ENCODE data around the gene DDX54. TPM values are rescaled to one million over a fixed set of nuclear protein-coding genes. Genes with fewer than 3 reads are reported as not detected.
A peak's percentile ranks its signal among the peaks of the same experiment; 100 is the strongest.

DDX54 gene
- total RNA-seq, 1 experiment from 2014 or later, result 83.0 TPM

DNA sequence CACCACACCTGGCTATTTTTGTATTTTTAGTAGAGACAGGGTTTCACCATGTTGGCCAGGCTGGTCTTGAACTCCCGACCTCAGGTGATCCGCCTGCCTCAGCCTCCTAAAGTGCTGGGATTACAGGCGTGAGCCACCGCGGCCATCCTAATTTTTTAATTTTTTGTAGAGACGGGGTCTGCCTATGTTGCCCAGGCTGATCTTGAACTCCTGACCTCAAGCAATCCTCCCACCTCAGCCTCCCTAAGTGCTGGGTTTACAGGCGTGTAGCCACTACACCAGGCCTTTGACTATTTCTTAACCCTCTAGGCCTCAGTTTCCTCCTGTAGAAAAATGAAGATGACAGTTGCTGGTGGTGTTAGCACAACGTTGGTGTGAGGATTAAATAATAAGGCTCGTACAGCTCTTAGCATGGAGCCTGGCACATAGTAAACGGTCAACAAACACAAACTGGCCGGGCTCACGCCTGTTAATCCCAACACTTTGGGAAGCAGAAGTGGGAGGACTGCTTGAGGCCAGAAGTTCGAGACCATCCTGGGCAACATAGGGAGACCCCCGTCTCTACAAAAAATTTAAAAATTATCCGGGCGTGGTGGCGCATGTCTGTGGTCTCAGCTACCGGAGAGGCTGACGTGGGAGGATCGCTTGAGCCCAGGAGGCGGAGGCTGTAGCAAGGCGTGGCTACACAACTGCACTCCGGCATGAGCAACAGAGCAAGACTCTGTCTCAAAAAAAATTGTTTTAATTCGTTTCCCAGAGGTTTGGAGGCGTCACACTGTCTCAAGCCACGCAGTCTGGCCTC, 979 bp downstream of the DDX54 start:
- no peak overlapping the region for H3K9ac ChIP-seq (ENCODE audit: extremely low read depth, insufficient read length, low read length)
- no peak overlapping the region for H3K23ac ChIP-seq (ENCODE audit: insufficient read length, low read depth, low read length)
- H2AFZ ChIP-seq (ENCODE audit: low read length), result no peak overlapping the region
- H2BK20ac ChIP-seq (ENCODE audit: low read depth, low read length, poor library complexity, severe bottlenecking), result no peak overlapping the region
- H3K4me1 Mint-ChIP-seq, result peaks cover 8 to 12% of the 10 kb centered on the region in 2 experiments
- H3K56ac ChIP-seq (ENCODE audit: insufficient read length, low read depth, low read length), result no peak overlapping the region
- peaks cover 16% of the 10 kb centered on the region; the same call in 1 of the 2 replicates for H3K79me2 ChIP-seq (ENCODE audit: insufficient read depth, low read length)
- no peaks in the 10 kb centered on the region for H3K9me3 Mint-ChIP-seq
- no peak overlapping the region for H2AK5ac ChIP-seq (ENCODE audit: insufficient read length, low read length)
- no peak overlapping the region for H2BK15ac ChIP-seq (ENCODE audit: low read depth, low read length)
- H3K79me1 ChIP-seq (ENCODE audit: insufficient read depth, low read depth, low read length, poor library complexity, severe bottlenecking), result peaks cover 17% of the 10 kb centered on the region
- H4K91ac ChIP-seq (ENCODE audit: insufficient read length, low read depth, low read length), result no peak overlapping the region
- no peak overlapping the region for H3T11ph ChIP-seq (ENCODE audit: low read length)
- no peaks in the 10 kb centered on the region for H3K27me3 ChIP-seq (ENCODE audit: insufficient read depth, low read length)
- no peak overlapping the region for H4K5ac ChIP-seq (ENCODE audit: insufficient read length, low read depth, low read length)
- no peak overlapping the region for H3K14ac ChIP-seq (ENCODE audit: insufficient read depth, low read length)
- peak overlapping the region; percentile 94 for H3K4me2 ChIP-seq (ENCODE audit: insufficient read depth, insufficient read length, low read length)
- no peaks in the 10 kb centered on the region for H3K4me1 ChIP-seq (ENCODE audit: insufficient read depth, low read length)
- H2BK12ac ChIP-seq (ENCODE audit: insufficient read length, low read depth, low read length), result no peak overlapping the region
- H3K23me2 ChIP-seq (ENCODE audit: insufficient read length, low read depth, low read length, poor library complexity, severe bottlenecking), result peaks cover 8% of the 10 kb centered on the region
- H3K4me3 Mint-ChIP-seq, result peak overlapping the region; percentile 89 to 92
- WGBS (ENCODE audit: extremely low coverage, insufficient read length, low lambda C conversion rate), result no CpG with 5 or more reads among the region's 26 CpGs
- H3K27ac Mint-ChIP-seq, result peak overlapping the region in 1 of 3 experiments; percentile 75; a peak in 2 of 7 replicates
- no peak overlapping the region for H3K27ac ChIP-seq (ENCODE audit: insufficient read length, low read depth, low read length)
- no peaks in the 10 kb centered on the region for H4K20me1 ChIP-seq (ENCODE audit: control insufficient read depth, insufficient read depth, insufficient read length)
- H3K9me3 ChIP-seq (ENCODE audit: control insufficient read depth, low read depth, low read length), result no peaks in the 10 kb centered on the region
- no peak for DNase-seq
- TF ChIP-seq, protein P1, sequence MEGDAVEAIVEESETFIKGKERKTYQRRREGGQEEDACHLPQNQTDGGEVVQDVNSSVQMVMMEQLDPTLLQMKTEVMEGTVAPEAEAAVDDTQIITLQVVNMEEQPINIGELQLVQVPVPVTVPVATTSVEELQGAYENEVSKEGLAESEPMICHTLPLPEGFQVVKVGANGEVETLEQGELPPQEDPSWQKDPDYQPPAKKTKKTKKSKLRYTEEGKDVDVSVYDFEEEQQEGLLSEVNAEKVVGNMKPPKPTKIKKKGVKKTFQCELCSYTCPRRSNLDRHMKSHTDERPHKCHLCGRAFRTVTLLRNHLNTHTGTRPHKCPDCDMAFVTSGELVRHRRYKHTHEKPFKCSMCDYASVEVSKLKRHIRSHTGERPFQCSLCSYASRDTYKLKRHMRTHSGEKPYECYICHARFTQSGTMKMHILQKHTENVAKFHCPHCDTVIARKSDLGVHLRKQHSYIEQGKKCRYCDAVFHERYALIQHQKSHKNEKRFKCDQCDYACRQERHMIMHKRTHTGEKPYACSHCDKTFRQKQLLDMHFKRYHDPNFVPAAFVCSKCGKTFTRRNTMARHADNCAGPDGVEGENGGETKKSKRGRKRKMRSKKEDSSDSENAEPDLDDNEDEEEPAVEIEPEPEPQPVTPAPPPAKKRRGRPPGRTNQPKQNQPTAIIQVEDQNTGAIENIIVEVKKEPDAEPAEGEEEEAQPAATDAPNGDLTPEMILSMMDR (conservative IDR thresholded peaks at IDR 0.05), result no peak
- no peak overlapping the region for H3K4ac ChIP-seq (ENCODE audit: low read depth, low read length)
- no peaks in the 10 kb centered on the region for H3K27me3 Mint-ChIP-seq (ENCODE audit: low read depth)
- H3K36me3 Mint-ChIP-seq (ENCODE audit: insufficient read depth in 1 of 3, low read depth in 3 of 3), result peaks cover 35 to 49% (median 41%) of the 10 kb centered on the region in 3 experiments
- H4K8ac ChIP-seq (replicated peaks; ENCODE audit: insufficient read length, low read depth, low read length), result no peak overlapping the region
- H2BK5ac ChIP-seq (ENCODE audit: insufficient read length, low read length), result no peak overlapping the region
- no peak overlapping the region for H3K18ac ChIP-seq (ENCODE audit: insufficient read length, low read depth, low read length)
- H2BK120ac ChIP-seq (ENCODE audit: low read depth, low read length, poor library complexity, severe bottlenecking), result no peak overlapping the region
